Fibroblast of skin of right quadriceps (primary cell): Measurements from ENCODE around the gene FHOD3.
"Not testable (repeated sequence)": the region's sequence is repeated elsewhere in the genome, so short reads cannot be mapped to it uniquely, and the experiment has no call there.

Experiments used
- DNase-seq: peaks from one replicate; pipeline ENCODE4 v3.0.0-alpha.2; 2013

FHOD3 gene

DNA sequence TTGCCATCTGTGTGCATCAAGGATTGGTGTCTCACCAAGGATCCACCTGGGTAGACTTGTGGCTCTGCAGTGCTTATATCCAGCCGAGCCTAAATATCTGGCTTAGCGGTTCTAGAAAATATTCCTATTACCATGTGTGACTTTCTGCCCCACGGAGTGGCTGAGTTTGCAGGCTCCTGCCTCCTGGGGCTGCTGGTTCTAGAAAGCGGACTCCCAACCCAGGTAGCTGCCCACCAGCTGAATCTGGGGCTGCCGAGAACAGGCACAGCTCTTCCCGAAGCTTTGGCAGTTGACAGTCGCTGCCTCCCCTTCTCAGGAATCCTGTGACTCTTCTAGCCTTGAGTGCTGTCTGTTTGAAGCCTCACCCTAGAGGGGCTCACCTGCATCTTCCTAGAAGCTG is 426.7 kb downstream of the FHOD3 start:
- no peak for DNase-seq

- no peak for DNase-seq
Observed at GRCh38 chr18:36724591-36725001, 427.1 kb downstream of the FHOD3 start.

- DNase-seq: no peak
Observed at GRCh38 chr18:36728345-36728744, 430.8 kb downstream of the FHOD3 start.

- DNase-seq: no peak
Observed at GRCh38 chr18:36729197-36729596, 431.7 kb downstream of the FHOD3 start.

GRCh38 chr18:36732264-36732663 is 434.8 kb downstream of the FHOD3 start:
- DNase-seq: no peak

GRCh38 chr18:36733150-36733549 is 435.6 kb downstream of the FHOD3 start:
- DNase-seq: no peak

GRCh38 chr18:36734596-36734995 is 437.1 kb downstream of the FHOD3 start:
- DNase-seq: no peak

- no peak for DNase-seq
Observed at GRCh38 chr18:36735130-36735529, 437.6 kb downstream of the FHOD3 start.

DNA sequence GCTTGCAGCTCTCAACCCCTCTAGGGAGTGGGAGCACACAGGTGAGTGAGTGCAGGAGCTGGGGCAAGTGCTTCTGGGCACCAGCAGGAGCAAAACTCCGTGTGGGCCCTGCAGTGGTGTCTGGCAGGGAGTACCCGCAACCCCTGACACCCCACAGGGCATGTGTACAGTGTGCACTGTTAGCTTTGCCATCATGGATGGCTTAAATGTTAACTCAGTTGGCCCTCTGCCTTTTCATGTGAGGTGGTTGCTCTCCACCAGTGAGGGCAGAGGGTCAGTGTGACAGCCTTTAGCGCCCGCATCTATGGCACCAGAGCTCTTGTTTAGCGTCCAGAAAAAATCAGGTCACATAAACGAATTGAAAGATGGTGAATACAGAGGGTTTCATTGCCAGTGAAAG is 438.6 kb downstream of the FHOD3 start:
- no peak for DNase-seq

GRCh38 chr18:36737316-36737715 is 439.8 kb downstream of the FHOD3 start:
- DNase-seq: no peak

DNA sequence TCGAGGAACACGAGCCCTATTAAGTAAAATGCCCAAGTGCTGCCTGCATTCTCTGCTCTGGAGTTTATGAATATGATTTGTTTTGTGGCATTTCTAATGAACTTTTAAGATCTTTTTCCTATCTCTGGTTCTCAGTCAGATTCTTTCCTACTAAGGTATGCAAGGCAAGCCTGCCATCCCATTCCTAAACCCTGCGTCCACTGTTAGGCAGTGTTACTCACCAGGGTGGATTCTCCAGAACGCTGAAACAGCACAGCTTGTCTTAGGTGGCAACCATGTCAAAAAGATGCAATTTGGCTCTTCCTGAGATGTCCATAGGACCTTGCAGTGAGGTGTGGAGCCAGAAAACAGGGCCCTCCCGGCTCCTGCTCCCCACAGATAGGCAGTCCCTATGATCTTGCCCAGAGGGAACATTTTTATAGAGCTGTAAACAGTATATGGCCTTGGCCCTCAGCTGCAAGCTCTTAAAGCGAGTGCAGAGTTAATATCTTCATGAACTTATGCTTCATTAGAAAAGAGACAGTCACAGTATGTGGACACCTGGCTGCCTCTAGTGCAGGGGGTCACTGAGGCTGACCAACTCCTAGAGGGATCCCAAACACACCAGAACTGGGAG is 446.9 kb downstream of the FHOD3 start:
- peak; percentile 25 for DNase-seq

GRCh38 chr18:36745219-36745975 is 447.9 kb downstream of the FHOD3 start:
- DNase-seq: no peak

DNA sequence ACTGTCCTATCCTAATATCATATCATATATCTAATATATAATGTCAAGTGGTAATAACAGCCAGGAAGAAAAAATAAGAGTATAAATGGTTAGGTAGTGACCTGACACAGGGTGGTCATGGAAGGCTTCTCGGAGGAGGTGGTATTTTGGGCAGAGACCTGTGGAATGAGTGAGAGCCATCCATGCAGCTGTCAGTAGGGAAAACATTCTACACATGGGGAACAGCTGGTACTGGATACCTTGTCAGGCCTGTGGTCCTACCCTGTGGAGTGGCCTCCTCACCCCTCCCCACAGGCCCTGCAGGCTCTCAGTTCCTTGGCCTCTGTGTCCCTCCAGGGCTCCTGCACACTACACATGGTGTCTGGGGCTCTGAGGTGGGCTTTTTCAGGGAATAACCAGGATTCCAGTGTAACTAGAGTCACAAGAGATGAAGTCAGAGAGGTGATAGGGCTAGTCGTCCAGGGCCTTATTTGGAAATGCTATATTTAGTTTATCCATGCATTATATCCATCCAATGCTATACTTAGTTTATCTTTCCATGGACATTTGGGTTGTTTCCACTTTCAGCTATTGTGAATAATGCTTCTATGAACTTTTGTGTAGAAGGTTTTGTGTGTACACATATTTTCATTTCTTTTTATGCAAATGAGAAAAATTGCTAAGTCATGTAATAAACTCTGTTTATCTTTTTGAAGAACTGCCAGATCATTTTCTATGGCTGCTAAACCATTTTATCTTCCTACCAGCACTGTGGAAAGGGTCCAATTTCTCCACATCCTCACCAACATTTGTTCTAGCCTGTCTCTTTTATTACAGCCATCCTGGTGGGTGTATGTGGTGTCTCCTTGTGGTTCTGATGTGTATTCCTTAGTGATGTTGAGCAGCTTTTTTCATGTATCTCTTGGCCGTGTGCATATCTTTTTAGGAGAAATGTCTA is 455.7 kb downstream of the FHOD3 start:
- DNase-seq: peak; percentile 28

DNA sequence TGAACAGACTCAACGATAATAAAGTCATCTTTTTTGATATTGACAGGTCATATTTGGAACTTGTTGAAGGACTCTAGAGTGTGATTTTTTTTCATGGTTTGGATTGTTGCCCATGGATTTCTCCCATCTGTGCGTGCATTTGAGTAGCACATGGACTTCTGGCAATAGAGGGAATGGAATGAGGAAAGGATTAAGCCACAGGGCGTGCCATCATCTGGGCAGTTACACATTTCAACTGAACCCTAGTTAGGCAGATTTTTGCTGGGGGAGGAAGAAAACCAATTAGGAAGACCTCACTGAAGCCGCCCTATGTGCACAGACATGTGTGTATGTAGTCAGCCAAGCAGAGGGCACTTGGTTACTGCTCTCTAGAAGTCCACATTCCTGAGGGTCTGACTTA is 458.7 kb downstream of the FHOD3 start:
- DNase-seq: peak; percentile 76

DNA sequence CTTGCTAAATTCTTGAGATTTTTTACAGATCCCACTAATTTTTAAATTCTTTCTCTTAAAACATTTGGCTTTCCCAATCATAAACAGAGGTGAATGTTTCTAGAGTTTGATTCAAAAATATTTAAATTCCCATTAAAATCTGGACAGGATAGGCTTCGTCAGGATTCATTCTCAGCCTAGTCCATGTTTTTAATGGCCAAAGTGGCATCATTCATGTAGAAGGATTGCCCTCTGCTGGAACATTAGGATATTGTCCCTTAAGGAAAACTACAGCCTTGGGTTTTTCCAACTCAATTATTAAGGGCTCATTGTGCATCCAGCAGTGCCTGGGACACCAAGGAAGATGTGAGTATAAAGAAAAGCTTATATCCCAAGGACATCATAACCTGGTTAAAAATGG is 459.6 kb downstream of the FHOD3 start:
- peak; percentile 67 for DNase-seq

GRCh38 chr18:36757991-36758390 is 460.5 kb downstream of the FHOD3 start:
- DNase-seq: peak; percentile 41

GRCh38 chr18:36758623-36759022 is 461.1 kb downstream of the FHOD3 start:
- no peak for DNase-seq

- DNase-seq: no peak
Observed at GRCh38 chr18:36759167-36759776, 461.8 kb downstream of the FHOD3 start.

DNA sequence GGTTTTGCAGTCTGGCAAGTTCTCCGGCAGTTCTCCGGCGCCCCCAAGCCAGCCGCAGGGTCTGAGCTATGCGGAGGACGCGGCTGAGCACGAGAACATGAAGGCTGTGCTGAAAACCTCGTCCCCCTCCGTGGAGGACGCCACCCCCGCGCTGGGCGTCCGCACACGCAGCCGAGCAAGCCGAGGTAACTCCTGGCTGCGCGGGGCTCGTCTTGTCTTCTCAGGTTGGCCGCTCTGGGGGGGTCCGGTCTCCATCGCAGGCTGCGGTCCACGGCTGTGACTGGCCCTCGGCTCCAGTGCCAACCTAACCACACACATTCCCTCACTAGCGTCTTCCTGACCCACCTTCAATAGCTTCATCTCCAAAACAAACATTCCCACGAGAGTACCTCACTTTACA is 463.1 kb downstream of the FHOD3 start:
- no peak for DNase-seq

GRCh38 chr18:36761186-36761698 is 463.7 kb downstream of the FHOD3 start:
- DNase-seq: no peak

DNA sequence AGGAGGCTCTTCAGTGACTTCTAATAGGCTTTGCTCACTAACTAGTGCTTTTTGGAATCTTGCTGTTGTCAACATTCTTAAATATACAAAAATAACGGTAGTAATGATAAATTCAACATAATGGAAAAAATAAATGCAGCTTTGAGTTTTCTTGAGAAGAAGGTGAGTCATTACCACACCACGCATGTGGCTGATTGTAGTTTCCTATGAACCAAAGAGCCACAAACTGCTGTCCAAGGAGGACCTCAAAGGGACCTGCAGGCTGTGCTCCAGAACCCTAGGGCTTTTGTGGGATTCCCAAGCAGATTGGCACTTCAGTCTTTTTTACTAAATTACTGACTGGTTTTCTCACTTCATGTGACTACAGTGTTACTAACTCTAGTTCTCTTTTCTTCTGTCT is 464.6 kb downstream of the FHOD3 start:
- DNase-seq: no peak

- not testable (repeated sequence) for DNase-seq
Observed at GRCh38 chr18:36762965-36763364, 465.5 kb downstream of the FHOD3 start.

- DNase-seq: no peak
Observed at GRCh38 chr18:36766836-36767235, 469.3 kb downstream of the FHOD3 start.
